HG03558 (cell line): Measurements from ENCODE around the gene PKDREJ.

Source experiments
- ATAC-seq: cut with Tn5 transposase; IDR thresholded peaks from one replicate; pipeline ENCODE4 v1.9.1; 2021; ENCODE audit warnings: moderate number of reproducible peaks; ENCODE audit not compliant: unreplicated experiment; ENCODE audit errors: extremely low read depth

PKDREJ gene

DNA sequence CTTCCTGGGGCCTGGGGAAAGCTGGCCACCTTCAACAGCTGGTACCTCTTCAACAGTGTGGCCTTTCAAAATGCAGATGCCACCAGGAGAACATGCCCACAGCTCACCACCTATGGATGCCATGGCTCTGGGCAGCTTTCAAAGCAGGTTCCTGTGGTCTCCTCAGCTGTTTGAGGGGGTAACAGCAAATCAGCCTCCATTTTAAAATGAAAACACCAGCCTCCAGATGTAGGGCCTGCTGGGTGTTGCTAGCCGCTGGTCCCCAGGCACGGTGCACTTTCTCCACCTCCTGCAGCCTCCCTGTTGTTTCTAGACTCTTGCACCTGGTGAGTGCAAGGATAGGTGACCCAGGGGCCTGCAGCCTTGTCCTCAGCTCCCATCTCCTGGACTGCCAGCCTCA lies 23.1 kb downstream of the PKDREJ start:
- ATAC-seq = no peak

DNA sequence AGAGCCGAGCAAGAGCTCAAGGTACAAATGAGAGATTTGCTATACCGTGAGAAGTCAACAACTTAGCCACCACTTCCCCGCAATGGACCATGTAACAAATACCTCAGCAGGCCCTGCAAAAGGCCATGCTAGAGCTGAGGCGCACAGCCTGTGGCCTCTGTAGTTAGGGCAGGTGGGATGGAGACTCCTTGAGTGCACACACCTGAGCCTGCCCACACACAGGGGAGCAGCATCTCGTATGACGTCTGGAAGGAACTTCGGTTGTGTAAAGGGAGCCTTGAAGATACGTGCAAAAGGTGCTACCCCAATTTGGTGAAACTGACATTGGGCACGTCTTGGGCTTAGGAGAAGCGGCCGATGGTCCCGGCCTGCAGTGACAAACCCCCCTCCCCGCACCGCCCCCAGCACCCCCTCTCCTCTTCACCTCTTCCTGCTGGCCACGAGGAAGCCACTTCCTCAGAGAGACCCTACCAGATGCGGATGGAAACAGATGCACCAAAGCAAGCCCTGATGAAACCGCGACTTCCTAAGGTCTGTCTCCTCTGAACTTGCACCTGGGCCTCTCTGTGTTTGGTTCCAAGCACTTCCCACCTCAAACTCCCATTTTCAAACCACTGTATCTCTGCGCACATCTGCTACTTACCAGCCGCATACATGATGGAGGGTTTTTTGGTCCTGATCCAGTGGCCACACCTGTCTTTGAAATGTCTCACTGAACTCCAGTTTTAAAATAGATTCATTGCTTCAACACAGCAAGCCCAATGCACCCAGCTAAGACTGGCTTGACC lies 23.7 kb downstream of the PKDREJ start:
- ATAC-seq = no peak

DNA sequence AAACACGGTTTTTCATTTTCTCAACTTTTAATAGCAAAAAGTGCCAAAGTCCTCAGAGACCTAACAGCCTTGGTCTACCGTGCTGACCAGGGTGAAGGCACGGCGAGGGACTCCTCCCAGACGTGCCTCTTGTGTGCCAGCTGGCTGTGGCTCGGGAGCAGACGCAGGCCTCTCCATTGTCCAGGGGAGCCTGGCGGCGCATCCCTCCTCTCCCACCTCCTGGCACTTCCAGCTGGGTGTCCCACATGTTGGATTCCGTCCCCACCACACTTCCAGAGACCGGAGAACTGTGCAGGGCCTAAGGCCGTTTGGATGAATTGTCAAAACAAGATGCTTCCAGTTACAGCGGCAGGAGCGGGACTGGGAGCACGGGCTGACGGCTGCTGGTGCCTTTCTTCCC lies 24.6 kb downstream of the PKDREJ start:
- no peak for ATAC-seq

DNA sequence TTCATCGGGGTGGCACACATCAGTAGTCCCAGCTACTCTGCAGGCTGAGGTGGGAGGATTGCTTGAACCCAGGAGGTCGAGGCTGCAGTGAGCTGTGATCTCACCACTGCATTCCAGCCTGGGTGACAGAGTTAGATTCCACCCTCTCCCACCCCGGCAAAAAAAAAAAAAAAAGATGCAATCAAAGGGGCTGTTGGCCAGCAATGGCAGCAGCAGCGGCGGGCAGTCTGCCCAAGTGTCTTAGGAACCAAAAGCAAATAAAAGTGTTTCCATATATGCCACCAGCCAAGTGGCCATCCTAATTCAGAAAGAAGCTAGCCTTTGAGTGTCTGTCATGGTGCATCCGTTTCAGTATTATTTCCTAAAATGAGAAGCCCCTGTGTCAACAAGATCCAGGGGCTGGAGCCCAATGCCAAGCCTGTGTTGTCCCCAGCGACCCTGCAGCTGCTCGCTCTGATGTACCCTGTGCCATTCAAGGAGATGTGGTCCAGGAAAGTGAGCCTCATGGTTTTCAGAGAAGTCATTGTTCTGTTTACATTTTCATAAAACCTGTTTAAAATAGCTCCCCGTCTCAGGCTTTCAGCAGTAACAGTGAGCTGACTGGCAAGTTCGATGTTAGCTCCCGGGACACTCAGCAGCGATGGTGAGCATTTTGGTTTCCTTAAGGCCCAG lies 25.6 kb downstream of the PKDREJ start:
- ATAC-seq = no peak

DNA sequence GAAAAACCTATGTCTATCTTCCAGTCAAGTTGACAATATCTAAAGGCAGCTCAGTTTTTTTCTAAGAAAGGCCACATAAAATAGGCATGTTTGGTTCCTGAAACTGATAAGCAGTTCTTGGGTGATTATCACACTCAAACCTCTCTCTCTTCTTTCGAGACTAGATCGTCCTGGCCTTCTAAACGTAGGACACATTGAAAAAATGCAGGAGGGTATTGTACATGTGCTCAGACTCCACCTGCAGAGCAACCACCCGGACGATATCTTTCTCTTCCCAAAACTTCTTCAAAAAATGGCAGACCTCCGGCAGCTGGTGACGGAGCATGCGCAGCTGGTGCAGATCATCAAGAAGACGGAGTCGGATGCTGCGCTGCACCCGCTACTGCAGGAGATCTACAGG lies 28.2 kb downstream of the PKDREJ start:
- no peak for ATAC-seq

DNA sequence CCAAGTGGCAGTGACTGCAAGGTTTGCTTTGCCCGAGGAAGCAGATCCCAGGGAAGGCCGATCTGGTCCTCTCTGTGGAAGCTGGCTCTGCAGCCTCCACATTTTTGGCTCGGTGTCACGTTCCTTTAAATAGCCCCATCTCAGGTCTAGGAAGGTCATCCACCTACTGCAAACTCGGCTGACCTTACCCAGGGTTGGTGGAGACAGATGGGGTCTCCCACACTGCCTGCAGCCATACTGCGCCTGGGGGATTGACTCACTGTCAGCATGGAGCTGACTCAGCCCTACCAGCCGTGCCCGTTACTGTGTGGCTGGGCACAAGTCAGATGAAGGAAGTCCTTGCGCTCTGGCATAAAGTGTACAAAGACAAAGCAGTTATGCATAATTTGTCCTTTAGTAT lies 29.9 kb downstream of the PKDREJ start:
- ATAC-seq = no peak

DNA sequence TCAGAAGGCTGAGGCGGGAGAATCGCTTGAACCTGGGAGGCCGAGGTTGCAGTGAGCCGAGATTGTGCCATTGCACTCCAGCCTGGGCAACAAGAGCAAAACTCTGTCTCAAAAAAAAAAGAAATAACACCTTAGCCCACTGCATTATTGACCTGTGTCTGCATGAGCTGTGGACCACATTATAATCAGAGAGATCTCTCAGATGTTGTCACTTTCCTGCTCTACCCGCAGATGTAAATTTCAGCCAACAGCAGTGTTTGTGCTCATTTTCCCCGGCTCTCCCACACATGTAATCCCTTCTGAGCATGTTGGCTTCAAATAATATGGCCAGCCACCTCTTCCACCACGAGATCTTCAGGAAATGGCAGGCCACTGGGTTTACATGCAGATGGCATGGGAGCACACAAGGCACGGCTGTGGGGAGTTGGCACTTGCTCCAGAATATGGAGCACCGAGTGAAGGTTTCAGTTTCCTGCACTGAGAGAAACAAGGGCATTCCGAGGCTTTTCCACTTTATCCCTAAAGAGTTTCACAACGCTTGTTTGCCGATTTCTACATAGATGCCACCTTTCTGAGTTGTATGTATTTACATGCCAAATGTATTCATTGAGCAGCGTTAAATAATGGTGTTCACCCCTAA lies 32.8 kb downstream of the PKDREJ start:
- no peak for ATAC-seq

DNA sequence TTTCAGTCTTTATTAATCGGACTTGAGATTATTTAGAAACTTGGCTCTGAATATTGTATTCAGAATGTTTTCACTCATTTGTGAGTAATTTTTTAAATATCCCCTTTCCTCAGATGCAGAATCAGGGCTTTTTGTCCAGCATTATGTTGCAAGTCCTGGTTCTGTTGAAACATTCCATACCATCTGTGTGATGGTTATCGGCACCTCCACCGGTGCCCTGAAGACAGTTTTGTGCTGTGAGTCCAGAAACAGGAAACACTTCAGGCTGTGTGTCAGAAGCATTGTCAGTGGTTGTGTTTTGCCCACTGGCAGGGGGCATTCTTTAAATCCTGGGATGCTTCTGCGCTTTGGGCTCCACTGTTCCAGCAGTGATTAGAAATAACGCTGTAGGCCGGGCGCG lies 33.4 kb downstream of the PKDREJ start:
- ATAC-seq = no peak

DNA sequence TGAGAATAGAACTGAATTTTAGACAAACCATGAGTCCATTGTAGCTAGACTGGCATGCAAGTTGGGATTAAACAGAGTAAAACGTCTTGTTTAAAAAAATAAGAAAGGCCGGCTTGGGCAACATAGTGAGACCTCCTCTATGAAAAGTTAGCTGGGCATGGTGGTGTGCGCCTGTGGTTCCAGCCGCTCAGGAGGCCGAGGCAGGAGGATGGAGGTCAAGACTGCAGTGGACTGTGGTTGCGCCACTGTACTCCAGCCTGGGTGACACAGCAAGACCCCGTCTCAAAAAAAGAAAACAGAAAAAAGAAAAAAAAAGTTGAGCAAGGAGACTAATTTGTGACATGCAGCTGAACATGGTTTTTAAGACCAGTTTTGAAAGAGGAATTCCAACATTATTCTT lies 36.6 kb downstream of the PKDREJ start:
- ATAC-seq = no peak

DNA sequence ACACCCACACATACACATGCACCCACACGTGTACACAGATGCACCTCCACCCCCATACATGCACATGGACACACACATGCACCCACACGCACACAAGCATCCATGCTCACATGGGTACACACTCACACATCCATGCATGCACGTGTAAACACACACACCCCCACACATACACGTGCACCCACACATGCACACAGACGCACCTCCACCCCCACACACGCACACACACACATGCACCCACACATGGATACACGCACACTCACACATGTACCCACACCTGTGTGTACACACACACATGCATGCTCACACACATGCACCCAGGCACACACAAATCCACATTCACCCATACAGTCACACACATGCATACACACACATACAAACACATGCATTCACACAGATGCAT lies 37.5 kb downstream of the PKDREJ start:
- ATAC-seq = no peak

DNA sequence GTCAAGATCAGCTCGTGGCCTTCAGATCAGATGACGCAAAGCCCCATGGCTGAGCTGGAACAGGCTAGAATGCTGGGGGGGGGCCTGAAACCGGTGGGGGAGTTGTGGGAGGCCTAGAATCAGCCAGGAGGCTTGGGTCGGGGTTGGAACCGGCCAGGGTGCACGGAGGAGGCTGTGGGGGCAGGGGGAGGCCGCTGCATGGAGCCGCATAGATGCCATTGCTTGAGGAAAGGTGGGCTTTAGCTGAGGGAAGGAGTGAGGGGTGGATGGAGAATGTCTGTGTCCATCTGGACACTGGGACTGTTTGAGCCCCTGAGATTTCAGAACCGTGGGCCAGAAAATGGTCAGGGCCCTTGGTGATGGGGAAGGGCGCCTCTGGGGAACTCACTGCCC lies 38.2 kb downstream of the PKDREJ start:
- no peak for ATAC-seq

DNA sequence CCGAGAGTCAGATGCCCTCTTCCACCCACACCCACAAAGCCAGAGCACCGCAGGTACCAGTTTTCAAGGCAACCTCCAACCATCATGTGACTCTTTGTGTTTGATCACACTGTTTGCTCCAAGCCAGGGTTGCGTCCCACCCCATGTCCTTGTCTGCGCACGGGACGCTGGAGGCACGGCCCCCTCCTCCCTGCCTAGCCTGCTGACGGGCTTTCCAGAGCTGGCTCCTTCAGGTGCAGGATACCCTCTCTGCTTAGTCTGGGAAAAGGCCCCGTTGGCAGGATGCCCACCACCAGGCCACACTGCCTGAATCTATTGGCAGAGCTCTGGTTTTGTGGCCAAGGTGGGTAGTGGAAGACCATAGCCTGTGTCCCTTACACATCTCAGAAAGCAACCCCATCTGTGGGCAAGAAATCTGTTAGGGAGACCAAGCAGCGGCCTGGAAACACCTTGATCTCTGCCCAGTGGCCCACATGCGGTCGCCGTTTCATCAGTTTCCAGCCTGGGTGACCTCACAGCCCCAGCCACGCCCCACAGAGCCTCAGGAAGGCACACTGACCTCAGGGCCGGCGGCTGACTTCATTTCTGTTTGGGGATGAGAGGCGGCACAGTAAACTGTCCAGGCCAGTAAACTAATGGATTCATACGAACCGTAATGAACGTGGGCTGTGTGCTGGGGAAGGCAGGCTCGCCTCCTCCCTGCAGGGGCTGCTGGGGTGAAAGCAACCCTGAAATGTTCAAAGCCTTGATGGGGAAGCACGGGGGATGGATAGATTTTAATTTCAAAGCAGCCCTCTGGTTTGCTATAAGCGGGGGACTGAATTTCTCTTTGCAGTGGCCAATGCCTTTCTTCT lies 38.9 kb downstream of the PKDREJ start:
- no peak for ATAC-seq

DNA sequence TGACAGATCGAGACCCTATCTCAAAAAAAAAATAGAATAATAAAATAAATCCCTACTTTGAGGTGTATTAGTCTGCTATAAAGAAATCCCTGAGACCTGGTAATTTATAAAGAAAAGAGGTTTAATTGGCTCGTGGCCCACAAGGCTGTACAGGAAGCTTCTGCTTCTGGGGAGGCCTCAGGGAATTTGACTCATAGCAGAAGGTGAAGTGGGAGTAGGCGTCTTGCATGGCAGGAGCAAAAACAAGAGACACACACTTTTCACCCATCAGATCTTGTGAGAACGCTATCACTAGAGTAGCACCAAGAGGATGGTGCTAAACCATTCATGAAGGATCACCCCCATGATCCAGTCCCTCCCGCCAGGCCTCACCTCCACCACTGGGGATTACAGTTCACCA lies 42.2 kb downstream of the PKDREJ start:
- ATAC-seq = no peak

DNA sequence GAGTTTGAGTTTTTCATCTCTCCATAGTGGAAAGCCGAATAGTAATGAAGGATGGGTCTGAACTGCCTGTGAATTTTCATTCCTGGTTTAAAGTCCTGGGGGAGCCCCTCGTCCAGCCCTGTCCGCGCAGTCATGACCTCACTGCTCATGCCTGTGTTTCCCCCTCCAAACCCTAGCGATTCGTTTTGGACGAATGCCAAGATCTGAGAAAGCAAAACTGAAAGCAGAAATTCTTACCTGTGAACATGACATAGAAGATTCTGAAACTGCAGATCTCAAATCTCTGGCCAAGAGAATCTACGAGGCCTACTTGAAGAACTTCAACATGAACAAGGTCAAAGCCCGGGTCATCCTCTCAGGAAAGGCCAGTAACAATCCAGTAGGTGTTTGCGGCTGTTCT lies 43.5 kb downstream of the PKDREJ start:
- ATAC-seq = no peak

DNA sequence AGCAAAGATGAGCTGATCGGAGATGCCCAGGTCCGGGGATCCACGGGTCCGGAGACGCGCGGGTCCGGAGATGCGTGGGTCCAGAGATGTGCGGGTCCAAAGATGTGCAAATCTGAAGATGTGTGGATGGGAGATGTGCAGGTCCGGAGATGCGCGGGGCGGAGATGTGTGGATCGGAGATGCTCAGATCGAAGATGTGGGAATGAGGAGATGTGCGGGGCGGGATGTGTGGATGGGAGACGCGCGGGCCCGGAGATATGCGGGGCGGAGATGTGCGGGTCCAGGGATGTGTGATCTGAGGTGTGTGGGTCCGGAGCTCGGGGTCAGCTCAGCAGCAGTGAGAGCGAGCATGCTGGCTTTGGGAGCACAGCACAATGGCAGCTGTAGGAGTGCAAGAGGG lies 48.5 kb downstream of the PKDREJ start:
- no peak for ATAC-seq

DNA sequence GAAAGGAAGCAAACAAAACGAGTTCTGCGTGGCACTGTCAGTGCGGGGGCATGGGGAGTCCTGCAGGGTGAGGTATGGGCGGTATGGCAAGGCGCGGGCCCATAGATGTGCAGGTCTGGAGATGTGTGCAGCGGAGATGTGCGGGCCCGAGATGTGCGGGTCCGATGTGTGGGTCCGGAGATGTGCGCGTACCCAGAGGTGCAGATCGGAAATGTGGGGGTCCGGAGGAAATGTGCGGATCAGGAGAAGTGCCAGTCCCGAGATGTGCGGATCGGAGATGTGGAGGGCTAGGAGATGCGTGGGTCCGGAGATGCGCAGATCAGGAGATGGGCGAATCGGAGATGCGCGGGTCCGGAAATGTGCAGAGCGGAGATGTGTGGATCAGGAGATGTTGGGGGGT lies 49.0 kb downstream of the PKDREJ start:
- no peak for ATAC-seq

DNA sequence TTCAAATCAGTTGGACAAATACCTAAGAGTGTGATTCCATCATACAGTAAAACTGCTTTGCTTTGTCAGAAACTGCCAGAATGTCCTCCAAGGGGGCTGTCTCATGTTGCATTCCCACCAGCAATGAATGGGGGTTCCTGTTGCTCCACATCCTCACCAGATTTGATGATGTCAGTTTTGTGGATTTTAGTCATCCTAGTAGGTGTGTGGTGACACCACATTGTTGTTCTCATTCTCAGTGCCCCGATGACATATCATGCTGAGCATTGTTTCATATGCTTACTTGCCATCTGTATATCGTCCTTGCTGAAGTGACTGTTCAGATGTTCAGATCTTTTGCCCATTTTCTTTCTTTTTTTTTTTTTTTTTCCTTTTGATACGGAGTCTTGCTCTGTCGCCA lies 50.1 kb downstream of the PKDREJ start:
- no peak for ATAC-seq

DNA sequence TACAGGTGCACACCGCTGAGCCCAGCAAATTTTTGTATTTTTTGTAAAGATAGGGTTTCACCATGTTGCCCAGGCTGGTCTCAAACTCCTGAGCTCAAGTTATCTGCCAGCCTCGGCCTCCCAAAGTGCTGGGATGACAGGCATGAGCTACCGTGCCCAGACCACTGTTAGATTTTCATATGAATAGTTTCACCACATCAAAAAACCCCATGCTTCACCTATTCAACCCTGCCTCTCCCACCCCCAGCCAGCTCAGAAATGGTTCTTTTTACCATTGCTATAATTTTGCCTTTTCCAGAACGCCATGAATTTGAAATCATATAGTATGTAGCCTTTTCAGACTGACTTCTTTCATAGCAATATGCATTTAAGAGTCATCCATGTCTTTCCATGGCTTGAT lies 50.9 kb downstream of the PKDREJ start:
- ATAC-seq = no peak

DNA sequence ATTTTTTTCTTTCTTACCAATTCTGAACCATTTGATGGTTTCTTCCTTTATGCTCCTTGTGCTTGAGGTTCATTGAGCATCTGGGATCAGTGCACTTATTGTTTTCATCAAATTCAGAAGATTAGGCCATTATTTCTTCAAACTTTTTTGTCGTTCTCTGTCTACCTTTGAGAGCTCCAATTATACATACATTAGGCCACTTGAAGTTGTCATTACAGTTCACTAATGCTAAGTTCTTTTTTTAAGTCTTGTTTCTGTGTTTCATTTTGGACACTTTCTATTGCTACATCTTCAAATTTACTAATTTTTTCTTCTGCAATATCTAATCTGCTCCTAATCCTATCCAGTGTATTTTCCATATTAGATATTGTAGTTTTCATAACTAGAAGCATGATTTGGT lies 53.9 kb downstream of the PKDREJ start:
- no peak for ATAC-seq
